GM21529 (cell line): ENCODE results near the gene CFAP46.
"Not testable (repeated sequence)": the region's sequence is repeated elsewhere in the genome, so short reads cannot be mapped to it uniquely, and the experiment has no call there.

Source experiments
- ATAC-seq: cut with Tn5 transposase; IDR thresholded peaks from one replicate; pipeline ENCODE4 v1.9.1; 2021; ENCODE audit not compliant: unreplicated experiment

CFAP46 gene

GRCh38 chr10:132779549-132780294, 162.6 kb downstream of the CFAP46 start:
- ATAC-seq = no peak

GRCh38 chr10:132777441-132777840, 164.9 kb downstream of the CFAP46 start:
- ATAC-seq = no peak

DNA sequence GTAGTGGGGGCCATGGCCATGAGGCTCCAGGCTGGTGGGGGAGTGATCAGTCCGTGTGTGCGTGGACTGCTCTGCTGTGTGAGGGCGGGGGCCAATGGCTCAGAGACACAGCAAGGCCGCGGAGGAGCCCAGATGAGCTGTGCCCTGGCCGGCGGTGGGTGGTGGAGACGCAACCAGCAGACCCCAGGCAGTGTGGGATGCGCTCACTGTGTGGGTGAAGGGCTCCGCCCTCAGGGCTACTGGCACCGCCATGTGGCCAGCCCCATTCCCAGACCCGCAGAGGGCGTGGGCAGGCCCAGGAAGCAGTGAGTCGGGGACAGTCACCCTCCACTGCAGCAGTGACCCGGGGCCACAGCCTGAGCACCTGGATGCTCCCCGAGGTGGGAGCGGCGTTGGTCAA, 165.5 kb downstream of the CFAP46 start:
- no peak for ATAC-seq

DNA sequence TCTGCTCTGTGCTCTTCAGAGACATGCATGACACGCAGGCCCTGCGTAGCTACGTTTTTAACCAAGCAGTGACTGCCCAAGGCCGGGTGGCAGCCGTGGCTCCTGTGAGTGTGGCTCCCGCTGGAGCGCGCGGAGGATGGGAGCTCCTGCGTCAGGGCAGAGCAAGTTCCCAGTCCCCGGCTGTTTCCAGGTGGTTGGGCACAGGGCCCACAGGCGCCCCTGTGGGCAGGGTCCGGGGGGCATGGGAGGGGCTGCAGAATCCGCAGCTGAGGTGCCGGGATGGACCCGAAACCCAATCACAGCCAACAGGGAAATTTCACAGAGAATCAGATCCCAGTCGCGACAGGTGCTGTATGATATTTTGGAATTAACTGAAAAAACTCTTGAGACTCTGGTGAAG, 166.2 kb downstream of the CFAP46 start:
- ATAC-seq = no peak

- ATAC-seq = no peak
Measured at GRCh38 chr10:132774902-132775863, 167.2 kb downstream of the CFAP46 start.

GRCh38 chr10:132774181-132774901, 168.0 kb downstream of the CFAP46 start:
- ATAC-seq = no peak

DNA sequence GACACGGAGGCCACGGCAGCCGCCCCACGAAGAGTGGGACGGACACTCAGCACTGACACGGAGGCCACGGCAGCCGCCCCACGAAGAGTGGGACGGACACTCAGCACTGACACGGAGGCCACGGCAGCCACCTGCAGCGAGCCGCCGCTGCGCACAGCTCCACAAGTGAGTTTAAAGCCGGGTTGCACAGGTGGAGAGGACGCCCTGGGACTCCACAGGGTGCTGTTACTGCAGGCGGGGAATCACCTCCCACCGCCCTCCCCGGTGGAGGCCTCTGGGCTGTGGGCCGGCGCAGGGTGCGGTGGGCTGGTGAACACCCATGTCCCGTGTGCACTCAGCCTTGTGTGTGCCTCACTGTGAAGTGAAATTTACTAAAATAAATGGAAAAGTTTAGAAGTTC, 169.6 kb downstream of the CFAP46 start:
- not testable (repeated sequence) for ATAC-seq

DNA sequence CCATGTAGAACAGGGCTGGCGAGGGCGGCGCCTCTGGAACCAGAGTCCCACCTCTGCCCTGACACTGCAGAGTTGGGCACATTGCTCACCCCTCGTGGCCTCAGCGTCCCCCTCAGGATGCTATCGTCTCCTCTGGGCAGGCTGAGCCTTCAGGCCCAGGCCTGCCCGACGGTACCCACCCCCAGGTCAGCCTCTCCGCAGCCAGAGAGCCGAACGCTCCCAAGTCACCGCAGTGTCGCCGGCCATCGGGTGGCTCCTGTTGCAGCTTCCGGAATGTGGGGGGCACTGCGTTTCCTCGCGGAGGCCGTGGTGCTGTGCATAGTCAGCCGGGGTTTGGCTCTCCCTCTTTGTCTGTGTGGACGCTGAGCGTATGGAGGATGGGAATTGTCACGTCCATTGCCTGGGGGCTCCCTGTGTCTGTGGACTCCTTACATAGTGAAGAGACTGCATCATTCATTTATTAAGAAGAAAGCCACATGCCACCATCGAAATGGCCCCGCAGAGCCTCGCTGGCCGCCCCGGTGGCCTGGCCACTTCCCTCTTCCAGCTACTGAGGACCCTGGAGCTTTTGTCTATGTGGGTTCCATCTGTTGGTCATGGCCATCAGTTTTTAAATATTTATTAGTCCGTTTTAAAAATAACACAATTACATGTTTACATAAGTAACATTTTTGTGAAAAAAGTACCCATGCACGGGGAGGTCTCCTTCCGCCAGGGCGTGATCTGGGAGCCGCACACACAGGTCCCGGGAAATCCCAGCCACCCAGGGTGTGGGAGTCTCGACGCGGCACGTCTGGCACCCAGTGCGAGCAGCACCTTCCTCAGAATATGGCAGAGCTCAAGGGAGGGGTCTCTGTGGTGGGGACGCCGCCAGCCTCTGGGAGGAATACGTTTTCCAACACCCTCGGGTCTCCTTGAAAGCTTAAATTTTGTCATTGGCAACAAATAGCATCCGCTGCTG, 172.0 kb downstream of the CFAP46 start:
- ATAC-seq = no peak

DNA sequence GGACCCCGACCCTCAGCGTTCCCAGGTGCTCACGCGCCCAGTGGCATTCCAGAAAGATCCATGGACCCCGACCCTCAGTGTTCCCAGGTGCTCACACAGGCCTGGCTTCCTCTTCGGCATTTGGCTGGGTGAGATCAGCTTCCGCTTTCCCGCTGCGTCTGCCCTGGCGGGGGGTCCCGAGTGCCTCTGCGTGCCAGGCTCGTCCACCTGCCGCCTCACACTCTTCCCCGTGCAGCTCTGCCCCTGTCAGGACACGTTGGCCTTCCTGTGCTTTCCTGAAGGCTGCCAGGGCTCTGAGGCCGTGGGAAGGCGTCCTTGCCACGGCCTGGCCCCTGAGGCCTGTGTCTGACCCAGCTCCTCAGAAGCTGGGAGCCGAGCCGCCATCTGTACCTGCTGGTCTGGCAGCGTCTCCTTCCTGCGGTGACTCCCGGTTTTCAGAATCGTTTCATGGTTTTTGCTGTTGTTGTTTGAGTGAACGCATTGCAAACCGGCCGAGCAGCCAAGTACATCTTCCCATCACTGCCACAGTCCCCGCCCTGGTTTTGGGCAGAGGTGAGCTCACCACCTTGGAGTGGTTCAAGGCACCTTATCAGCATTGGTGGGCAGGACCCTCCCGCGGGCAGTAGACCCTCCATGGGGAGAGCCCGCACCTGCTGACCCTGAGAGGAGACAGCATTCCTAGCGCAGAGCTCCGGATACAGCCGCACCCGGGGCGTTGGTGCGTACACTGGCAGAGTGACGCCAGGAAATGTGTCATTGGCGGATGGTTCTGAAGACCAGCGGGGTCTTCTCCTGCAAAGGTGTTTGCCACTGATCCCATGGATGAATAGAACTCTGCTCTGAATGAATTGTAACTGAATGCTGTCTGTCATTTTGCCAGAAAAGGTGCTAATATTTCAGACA, 173.8 kb downstream of the CFAP46 start:
- ATAC-seq = no peak

GRCh38 chr10:132766291-132766690, 176.1 kb downstream of the CFAP46 start:
- no peak for ATAC-seq

- no peak for ATAC-seq
Measured at GRCh38 chr10:132765435-132765834, 176.9 kb downstream of the CFAP46 start.

- ATAC-seq = no peak
Measured at GRCh38 chr10:132764108-132764507, 178.3 kb downstream of the CFAP46 start.

- ATAC-seq = no peak
Measured at GRCh38 chr10:132763545-132763944, 178.8 kb downstream of the CFAP46 start.

GRCh38 chr10:132762267-132762666, 180.1 kb downstream of the CFAP46 start:
- no peak for ATAC-seq

GRCh38 chr10:132761395-132762060, 180.8 kb downstream of the CFAP46 start:
- no peak for ATAC-seq

DNA sequence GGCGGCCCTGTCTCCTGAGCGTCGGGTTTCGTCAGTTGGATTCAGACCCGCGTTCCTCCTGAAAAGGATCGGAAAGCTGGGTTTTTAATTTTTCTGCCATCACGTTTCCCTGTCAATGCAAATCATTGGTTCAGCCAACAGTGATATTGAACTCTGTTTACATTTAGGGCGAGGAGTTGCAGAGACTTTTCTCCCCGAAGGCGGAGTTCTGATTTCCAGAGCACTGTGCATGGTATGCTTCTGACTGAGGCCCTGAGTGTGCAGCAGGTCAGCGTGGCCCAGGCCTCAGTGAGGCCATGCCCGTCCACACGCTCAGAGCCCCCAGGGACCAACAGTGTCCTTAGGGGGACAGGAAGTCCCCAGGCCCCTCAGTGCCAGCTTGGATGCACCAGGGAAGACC, 183.5 kb downstream of the CFAP46 start:
- no peak for ATAC-seq
